Ectodermal cell (in vitro differentiated cells): ENCODE results near the gene CPEB3.
A peak's percentile ranks its signal among the peaks of the same experiment; 100 is the strongest.

Experiments
- H3K27ac ChIP-seq: 2 replicates; pipeline ENCODE4 v1.7.0; 2013; ENCODE audit warnings: mild to moderate bottlenecking, low read depth, low read length; ENCODE audit not compliant: insufficient read depth, poor library complexity, severe bottlenecking
- H3K27me3 ChIP-seq: 2 replicates; pipeline ENCODE4 v1.7.0; 2013; ENCODE audit warnings: mild to moderate bottlenecking, low read length; ENCODE audit not compliant: insufficient read depth, control insufficient read depth, poor library complexity, severe bottlenecking
- H3K36me3 ChIP-seq: one replicate; pipeline ENCODE4 v1.7.0; 2013; ENCODE audit warnings: low read length; ENCODE audit not compliant: control insufficient read depth, insufficient read depth
- H3K4me1 ChIP-seq: one replicate; pipeline ENCODE4 v1.7.0; 2013; ENCODE audit warnings: low read length; ENCODE audit not compliant: control insufficient read depth, insufficient read depth
- H3K4me3 ChIP-seq: 2 replicates; pipeline ENCODE4 v1.7.0; 2013; ENCODE audit warnings: low read depth, low read length, control low read depth; ENCODE audit not compliant: insufficient read depth
- H3K9me3 ChIP-seq: 2 replicates; pipeline ENCODE4 v1.7.0; 2013; ENCODE audit warnings: mild to moderate bottlenecking, low read length, moderate library complexity; ENCODE audit not compliant: control insufficient read depth
- WGBS, 2 experiments: methylation state at CpG; one replicate each; pipeline ENCODE4 v1.1.7; 2013; ENCODE audit warnings: missing lambda C conversion rate in 2 of 2; 5-methylcytosine and 5-hydroxymethylcytosine counted together

Gene CPEB3

GRCh38 chr10:92304061-92304460, 13.2 kb upstream of the CPEB3 start:
- no peaks in the 10 kb centered on the region for H3K9me3 ChIP-seq
- 75 to 87% methylated on average over 1 of the region's 1 CpG for WGBS, 2 experiments
- H3K4me3 ChIP-seq: no peak overlapping the region
- no peaks in the 10 kb centered on the region for H3K36me3 ChIP-seq
- H3K4me1 ChIP-seq: peaks cover 5% of the 10 kb centered on the region
- no peaks in the 10 kb centered on the region for H3K27me3 ChIP-seq
- no peak overlapping the region for H3K27ac ChIP-seq

DNA sequence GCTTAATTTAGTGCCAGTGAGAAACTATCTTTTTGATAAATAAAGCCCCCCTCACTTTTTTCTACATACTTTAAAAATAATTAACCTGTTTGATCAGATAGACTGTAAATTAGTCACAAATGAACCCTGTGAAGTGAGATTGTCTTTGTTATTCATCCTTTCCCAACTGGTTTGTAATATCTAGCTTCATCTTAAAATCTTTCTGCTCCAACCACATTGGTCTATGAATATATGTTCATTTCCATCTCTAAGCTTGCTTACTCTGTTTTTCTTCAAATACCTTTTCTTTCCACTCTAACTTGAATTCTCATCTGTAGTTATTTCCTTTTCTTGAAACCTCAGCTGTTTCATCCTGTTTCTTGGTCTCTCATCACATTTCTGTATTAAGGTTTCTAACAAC, 12.2 kb upstream of the CPEB3 start:
- H3K27me3 ChIP-seq: no peaks in the 10 kb centered on the region
- H3K4me1 ChIP-seq: peaks cover 5% of the 10 kb centered on the region
- H3K9me3 ChIP-seq: no peaks in the 10 kb centered on the region
- H3K27ac ChIP-seq: no peak overlapping the region
- H3K4me3 ChIP-seq: no peak overlapping the region
- H3K36me3 ChIP-seq: no peaks in the 10 kb centered on the region

DNA sequence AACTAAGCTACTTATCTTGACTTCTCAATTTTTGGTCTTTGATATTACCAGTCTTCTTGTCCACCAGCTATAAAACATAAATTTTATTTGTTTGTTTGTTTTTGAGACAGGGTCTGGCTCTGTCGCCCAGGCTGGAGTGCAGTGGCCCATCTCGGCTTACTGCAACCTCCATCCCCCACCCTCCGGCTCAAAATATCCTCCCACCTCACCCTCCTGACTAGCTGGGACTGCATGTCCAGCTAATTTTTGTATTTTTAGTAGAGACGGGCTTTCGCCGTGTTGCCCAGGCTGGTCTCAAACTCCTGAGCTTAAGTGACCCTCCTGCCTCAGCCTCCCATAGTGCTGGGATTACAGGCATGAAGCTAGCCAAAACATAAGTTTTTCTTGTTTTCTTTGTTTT, 7.6 kb upstream of the CPEB3 start:
- H3K36me3 ChIP-seq: no peaks in the 10 kb centered on the region
- no peak overlapping the region for H3K27ac ChIP-seq
- 93 to 96% methylated on average over 6 of the region's 6 CpGs for WGBS, 2 experiments
- no peaks in the 10 kb centered on the region for H3K9me3 ChIP-seq
- H3K4me3 ChIP-seq: no peak overlapping the region
- no peaks in the 10 kb centered on the region for H3K27me3 ChIP-seq
- H3K4me1 ChIP-seq: no peaks in the 10 kb centered on the region

DNA sequence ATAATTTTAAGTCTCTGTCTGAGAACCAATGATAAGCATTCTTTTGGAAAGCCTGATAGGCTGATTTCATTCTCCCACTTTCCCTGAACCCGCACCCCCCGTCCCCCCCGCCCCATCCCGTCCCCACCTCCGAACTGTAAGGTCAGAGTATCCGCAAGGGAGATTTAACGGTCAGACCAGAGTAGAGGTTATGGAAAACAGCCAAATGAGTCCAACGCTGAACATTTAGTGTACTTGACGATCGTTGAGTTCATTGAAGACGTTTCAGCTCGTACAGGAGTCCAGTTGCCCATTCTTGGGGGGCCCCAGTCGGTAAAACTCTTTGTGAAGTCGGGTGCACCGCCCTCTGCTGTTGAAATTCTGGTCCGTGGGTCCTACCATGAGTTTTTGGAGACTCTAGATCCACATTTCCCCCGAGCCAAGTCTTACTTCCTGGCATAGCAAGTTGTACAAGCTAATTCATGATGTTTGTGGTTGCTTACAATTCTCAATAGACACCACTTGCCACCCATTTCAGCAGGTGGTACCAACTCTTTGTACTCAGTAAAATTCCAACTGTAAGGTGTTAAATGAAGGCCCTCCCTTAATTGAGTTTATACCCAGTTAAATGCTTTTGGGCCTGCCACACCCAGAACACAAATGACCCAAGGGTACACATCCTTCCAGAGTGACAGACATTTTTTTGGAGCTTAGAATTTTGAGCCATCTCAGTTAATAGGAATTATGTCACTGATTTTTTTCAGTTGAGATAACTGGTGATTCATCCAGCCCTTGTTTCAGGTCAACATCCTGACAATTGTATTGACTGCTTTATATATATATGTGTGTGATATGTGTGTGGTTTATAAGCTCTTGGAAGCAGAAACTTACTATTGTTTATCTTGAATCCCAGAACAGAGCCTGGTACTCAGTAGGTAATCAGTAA, 1.3 kb upstream of the CPEB3 start:
- Histone ChIP-seq H3K27ac (no peak overlapping the region), H3K27me3 (peaks cover 6% of the 10 kb centered on the region), H3K4me3 (peak overlapping the region; percentile 93), H3K9me3 (no peaks in the 10 kb centered on the region), H3K36me3 (peaks cover 4% of the 10 kb centered on the region), H3K4me1 (peaks cover 4% of the 10 kb centered on the region)
- 2% methylated on average over 17 of the region's 17 CpGs for WGBS, 2 experiments

DNA sequence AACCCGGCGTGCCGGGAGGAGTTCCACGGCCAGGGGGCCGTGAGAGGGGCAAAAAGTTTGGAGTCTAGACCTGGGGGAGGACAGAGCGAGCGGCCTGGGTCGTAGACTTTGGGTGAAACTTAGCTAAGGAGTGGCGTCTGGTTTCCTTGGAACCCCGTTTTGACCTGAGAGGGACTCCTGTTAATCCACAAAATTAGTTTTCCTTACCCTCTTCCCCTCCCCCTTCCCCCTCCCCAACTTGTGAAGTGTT, 663 bp upstream of the CPEB3 start:
- Histone ChIP-seq H3K4me1 (peaks cover 4% of the 10 kb centered on the region), H3K4me3 (peak overlapping the region; percentile 93), H3K9me3 (no peaks in the 10 kb centered on the region), H3K36me3 (peaks cover 4% of the 10 kb centered on the region), H3K27ac (peak overlapping the region; percentile 89), H3K27me3 (peaks cover 6% of the 10 kb centered on the region)
- WGBS, 2 experiments: 0% methylated on average over 10 of the region's 10 CpGs

DNA sequence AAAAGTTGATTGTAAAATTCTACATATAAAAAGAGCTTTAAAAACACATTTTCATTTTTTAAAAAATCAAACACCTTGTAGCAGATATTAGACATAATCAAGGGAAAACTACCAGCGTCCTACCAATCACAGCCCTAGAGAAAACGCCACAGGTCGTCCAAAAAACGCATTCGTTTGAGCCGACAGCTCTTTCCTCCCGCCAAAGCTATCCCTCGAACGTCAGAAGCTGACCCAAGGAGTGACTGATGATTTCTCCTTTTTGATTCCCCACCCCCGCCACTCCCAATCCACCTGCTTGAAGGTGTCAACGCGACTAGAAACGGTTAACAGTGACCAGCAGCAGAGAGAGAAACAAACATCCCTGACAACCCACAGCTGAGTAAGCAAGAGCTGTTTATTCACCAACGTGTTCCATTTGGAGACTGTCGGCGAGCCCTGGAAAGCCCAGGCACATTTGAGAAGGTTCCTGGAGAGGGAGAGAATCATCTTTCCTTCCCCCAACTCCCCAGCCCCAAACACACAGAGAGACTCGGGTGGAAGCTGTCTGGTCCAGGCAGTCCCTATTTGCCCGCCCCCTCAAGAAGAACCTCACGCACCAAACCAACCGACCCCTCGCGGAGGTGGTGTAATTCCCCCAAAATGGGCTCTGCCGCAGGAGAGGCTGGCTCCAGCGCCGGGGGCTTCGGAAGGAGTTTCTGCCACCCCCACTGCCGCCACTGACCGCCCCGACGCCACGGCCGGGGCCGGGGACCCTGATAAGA, 622 bp downstream of the CPEB3 start:
- peaks cover 6% of the 10 kb centered on the region for H3K27me3 ChIP-seq
- no peaks in the 10 kb centered on the region for H3K9me3 ChIP-seq
- peak overlapping the region; percentile 93 for H3K4me3 ChIP-seq
- WGBS, 2 experiments: 0 to 1% methylated on average over 33 of the region's 33 CpGs
- peaks cover 4% of the 10 kb centered on the region for H3K36me3 ChIP-seq
- no peak overlapping the region for H3K27ac ChIP-seq
- peaks cover 4% of the 10 kb centered on the region for H3K4me1 ChIP-seq

- Histone ChIP-seq H3K27ac (no peak overlapping the region), H3K27me3 (no peaks in the 10 kb centered on the region), H3K4me3 (no peak overlapping the region), H3K9me3 (no peaks in the 10 kb centered on the region), H3K36me3 (no peaks in the 10 kb centered on the region), H3K4me1 (no peaks in the 10 kb centered on the region)
- WGBS, 2 experiments: 90 to 92% methylated on average over 10 of the region's 10 CpGs
Measured at GRCh38 chr10:92284112-92284704, 6.7 kb downstream of the CPEB3 start.

GRCh38 chr10:92278996-92279696, 11.7 kb downstream of the CPEB3 start:
- Histone ChIP-seq H3K4me3 (no peak overlapping the region), H3K27ac (no peak overlapping the region), H3K27me3 (no peaks in the 10 kb centered on the region), H3K9me3 (no peaks in the 10 kb centered on the region), H3K36me3 (no peaks in the 10 kb centered on the region), H3K4me1 (no peaks in the 10 kb centered on the region)
- WGBS, 2 experiments: 88 to 96% methylated on average over 4 of the region's 4 CpGs

DNA sequence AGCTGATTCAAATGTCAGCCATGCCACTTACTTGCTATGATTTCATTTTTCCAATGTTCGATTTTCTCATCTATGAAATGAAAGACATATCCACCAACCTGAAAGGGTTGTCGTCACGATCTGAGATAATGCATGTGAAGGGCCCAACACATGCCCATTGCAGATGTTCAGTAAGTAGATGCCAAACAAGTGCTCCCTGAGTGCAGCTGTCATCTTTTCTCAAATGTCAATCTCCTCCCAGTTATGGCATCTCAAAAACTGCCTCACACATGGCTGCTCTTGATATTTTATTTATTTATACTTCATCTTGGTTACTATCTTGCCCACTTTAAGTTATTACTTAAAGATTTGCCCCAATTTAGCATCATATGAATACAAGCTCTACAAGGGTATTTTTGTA, 16.8 kb downstream of the CPEB3 start:
- Histone ChIP-seq H3K9me3 (no peaks in the 10 kb centered on the region), H3K27me3 (no peaks in the 10 kb centered on the region), H3K36me3 (no peaks in the 10 kb centered on the region), H3K4me3 (no peak overlapping the region), H3K4me1 (no peaks in the 10 kb centered on the region), H3K27ac (no peak overlapping the region)
- 95 to 96% methylated on average over 3 of the region's 3 CpGs for WGBS, 2 experiments

- no peak overlapping the region for H3K27ac ChIP-seq
- H3K27me3 ChIP-seq: no peaks in the 10 kb centered on the region
- no peaks in the 10 kb centered on the region for H3K9me3 ChIP-seq
- no peaks in the 10 kb centered on the region for H3K36me3 ChIP-seq
- WGBS, 2 experiments: 90 to 91% methylated on average over 2 of the region's 2 CpGs
- no peaks in the 10 kb centered on the region for H3K4me1 ChIP-seq
- H3K4me3 ChIP-seq: no peak overlapping the region
Measured at GRCh38 chr10:92268748-92269147, 22.1 kb downstream of the CPEB3 start.
